Measurements from ENCODE around the gene PHLPP1. TPM values are rescaled to one million over a fixed set of nuclear protein-coding genes. Genes with fewer than 3 reads are reported as not detected.

PHLPP1 gene
- total RNA-seq, 4 donors from 2014 or later, result 6.3 to 18.0 (median 10.4) TPM

DNA sequence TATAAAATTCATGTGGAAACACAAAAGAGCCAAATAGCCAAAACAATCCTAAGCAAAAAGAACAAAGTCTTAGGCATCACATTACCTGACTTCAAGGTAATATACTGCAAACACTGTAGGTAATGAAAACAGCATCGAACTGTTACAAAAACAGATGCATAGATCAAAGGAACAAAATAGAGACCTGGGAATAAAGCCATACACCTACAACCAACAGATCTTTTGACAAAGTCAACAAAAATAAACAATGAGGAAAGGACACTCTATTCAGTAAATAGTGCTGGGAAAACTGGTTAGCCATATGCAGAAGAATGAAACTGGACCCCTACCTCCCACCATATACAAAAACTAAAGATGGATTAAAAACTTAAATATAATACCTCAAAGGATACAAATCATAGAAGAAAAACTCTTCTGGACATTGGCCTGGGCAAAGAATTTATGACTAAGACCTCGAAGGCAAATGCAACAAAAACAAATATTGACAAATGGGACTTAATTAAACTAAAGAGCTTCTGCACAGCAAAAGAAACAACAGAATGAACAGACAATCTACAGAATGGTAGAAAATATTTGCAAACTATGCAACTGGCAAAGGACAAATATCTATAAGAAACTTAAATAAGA lies 218.0 kb downstream of the PHLPP1 start:
- no peak for DNase-seq (ENCODE audit: low spot score)
- no peak for ATAC-seq (ENCODE audit: low FRiP score)
- TF ChIP-seq, protein P1, sequence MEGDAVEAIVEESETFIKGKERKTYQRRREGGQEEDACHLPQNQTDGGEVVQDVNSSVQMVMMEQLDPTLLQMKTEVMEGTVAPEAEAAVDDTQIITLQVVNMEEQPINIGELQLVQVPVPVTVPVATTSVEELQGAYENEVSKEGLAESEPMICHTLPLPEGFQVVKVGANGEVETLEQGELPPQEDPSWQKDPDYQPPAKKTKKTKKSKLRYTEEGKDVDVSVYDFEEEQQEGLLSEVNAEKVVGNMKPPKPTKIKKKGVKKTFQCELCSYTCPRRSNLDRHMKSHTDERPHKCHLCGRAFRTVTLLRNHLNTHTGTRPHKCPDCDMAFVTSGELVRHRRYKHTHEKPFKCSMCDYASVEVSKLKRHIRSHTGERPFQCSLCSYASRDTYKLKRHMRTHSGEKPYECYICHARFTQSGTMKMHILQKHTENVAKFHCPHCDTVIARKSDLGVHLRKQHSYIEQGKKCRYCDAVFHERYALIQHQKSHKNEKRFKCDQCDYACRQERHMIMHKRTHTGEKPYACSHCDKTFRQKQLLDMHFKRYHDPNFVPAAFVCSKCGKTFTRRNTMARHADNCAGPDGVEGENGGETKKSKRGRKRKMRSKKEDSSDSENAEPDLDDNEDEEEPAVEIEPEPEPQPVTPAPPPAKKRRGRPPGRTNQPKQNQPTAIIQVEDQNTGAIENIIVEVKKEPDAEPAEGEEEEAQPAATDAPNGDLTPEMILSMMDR (IDR thresholded peaks at IDR 0.05), result no peak

DNA sequence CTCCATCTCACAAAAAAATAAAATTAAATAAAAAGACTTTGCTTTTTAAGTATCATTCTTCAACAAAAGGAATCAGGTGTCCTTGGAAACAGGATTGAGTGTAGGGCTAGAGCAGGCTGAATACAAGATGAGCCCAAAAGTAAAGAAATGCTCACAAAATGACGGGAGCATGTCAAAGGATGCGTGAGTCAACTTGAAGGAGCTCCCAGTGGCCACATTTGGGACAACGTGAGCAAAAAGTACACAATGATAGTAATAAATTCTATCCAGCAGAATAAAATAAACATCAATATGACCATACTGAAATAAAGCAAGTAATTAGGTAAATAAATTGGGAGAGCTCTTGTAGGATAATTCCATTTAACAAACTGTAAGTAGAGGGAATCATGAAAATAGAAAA lies 220.7 kb downstream of the PHLPP1 start:
- DNase-seq (ENCODE audit: low spot score), result no peak
- TF ChIP-seq, protein P1 (IDR thresholded peaks at IDR 0.05), result no peak

DNA sequence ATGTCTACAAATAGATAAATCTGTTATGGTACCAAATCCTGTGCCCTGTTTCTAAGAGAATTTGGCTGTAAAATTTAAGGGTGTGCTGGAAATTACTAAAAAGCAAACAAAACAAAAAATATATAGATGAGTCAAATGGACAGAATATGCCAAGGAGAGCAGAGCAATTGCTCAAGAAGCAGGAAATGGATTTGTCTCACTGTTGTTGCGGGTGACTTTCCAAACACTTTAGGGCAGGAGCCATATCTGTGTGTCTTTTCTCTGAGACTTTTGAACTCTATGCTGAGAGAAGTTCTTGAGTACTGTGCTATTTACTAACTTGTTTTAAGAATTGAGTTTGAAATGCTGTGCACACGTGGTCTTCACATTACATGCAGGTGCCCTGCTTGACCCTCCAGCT lies 221.7 kb downstream of the PHLPP1 start:
- TF ChIP-seq, protein P1 (IDR thresholded peaks at IDR 0.05), result no peak
- ATAC-seq (ENCODE audit: low FRiP score), result no peak
- no peak for DNase-seq (ENCODE audit: low spot score)

More for the DNA sequence above, 220.7 kb downstream of the PHLPP1 start:
- no peak for ATAC-seq (ENCODE audit: low FRiP score)

DNA sequence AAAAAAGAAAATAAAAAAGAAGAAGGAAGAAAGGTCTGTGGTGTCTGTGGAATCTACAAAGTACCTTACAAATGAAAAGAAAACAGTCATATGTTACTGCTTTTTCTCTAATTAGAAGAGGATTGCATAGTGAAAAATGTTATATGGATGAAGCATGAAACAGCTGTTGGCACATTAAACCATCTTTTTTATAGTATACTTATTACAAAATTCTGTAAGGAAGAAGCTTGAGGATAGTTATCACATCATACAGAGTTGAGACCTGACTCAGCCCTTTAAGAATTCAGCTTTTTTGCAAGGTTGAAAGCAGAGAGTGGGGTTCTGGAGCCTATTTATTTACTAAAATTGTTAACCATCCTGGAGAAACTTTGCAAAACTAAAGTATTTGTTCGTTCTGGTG lies 222.7 kb downstream of the PHLPP1 start:
- ATAC-seq (ENCODE audit: low FRiP score) (peak; percentile 48), DNase-seq (ENCODE audit: low spot score) (no peak)
- TF ChIP-seq, protein P1 (IDR thresholded peaks at IDR 0.05), result no peak

DNA sequence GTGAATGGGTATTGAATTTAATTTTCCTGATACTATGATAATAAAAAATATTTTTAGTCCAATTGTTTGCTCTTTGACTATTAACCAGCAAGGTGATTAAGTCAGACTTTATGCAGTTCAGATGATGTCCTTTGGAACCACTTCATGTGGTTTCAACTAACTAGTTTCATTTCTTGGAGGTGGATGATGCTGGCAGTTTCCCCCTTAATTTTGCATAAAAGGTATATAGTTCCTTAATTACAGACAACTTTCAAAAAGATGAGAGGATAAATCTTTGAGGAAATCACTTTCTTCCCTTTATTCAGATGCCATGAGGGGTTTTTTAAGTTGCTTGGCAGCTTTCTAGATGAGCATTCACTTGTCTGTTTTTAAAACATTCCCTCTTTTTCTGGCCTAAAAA lies 223.1 kb downstream of the PHLPP1 start:
- ATAC-seq (ENCODE audit: low FRiP score) (no peak), DNase-seq (ENCODE audit: low spot score) (no peak)
- TF ChIP-seq, protein P1 (IDR thresholded peaks at IDR 0.05), result no peak

DNA sequence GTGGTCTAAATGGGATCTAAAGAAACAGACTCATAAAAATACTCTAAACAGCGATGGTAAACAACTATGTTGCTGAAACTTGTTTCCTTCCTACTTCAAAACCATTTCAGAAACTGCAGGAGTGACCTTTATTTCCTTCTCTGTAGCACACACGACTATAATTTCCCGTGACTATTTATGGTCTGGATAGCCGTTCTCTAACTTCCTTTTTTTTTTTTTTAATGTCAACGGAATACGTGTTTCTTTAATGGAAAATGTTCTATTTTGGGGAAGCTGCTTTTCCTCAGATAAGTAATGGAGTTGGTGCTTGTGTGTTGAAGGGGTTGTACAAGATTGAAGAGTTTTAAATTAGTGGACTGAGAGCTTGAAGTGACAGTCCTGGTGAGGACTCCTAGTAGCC lies 224.1 kb downstream of the PHLPP1 start:
- DNase-seq (ENCODE audit: low spot score), result no peak
- no peak for ATAC-seq (ENCODE audit: low FRiP score)
- TF ChIP-seq, protein P1 (IDR thresholded peaks at IDR 0.05), result no peak

DNA sequence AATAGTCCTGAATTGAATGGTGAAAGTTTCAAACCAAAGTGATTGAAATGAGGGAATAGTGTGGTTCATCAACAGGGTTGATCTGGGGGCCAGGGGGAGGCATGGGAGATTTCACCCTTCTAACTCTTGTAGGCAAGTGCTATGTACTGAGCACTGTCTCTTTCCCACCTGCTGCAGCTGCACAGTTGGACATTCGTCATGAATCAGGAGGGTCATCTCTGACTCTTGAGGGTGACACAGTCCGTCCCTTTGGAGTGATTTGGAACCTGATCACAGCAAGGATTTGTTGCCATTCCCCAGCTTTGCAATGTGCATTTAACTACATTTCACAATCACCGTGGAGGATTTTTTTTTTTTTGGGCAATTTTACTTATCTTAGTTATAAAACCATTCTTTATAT lies 224.6 kb downstream of the PHLPP1 start:
- TF ChIP-seq, protein P1 (IDR thresholded peaks at IDR 0.05), result no peak
- no peak for ATAC-seq (ENCODE audit: low FRiP score)
- DNase-seq (ENCODE audit: low spot score), result no peak
